ENCODE measurements around the gene SPOCK1. TPM values are rescaled to one million over a fixed set of nuclear protein-coding genes. Genes with fewer than 3 reads are reported as not detected.

The SPOCK1 gene
- total RNA-seq, 1 experiment from 2014 or later, result 10.9 TPM

GRCh38 chr5:137148655-137149054 lies 350.5 kb downstream of the SPOCK1 start:
- Histone ChIP-seq H4K5ac (ENCODE audit: insufficient read length, low read depth, low read length) (no peak overlapping the region), H2AK5ac (ENCODE audit: insufficient read length, low read length) (no peak overlapping the region), H3K14ac (ENCODE audit: insufficient read depth, low read length) (no peak overlapping the region), H3K27ac (ENCODE audit: insufficient read length, low read depth, low read length) (no peak overlapping the region), H2AFZ (ENCODE audit: low read length) (no peak overlapping the region), H3K18ac (ENCODE audit: insufficient read length, low read depth, low read length) (no peak overlapping the region), H3K27me3 (ENCODE audit: insufficient read depth, low read length) (no peaks in the 10 kb centered on the region), H3K79me2 (ENCODE audit: insufficient read depth, low read length) (no peaks in the 10 kb centered on the region), H3K9ac (ENCODE audit: extremely low read depth, insufficient read length, low read length) (no peak overlapping the region), H2BK15ac (ENCODE audit: low read depth, low read length) (no peak overlapping the region), H4K8ac (replicated peaks; ENCODE audit: insufficient read length, low read depth, low read length) (no peak overlapping the region), H2BK12ac (ENCODE audit: insufficient read length, low read depth, low read length) (no peak overlapping the region), H4K91ac (ENCODE audit: insufficient read length, low read depth, low read length) (no peak overlapping the region), H2BK20ac (ENCODE audit: low read depth, low read length, poor library complexity, severe bottlenecking) (no peak overlapping the region), H3K4ac (ENCODE audit: low read depth, low read length) (no peak overlapping the region), H2BK5ac (ENCODE audit: insufficient read length, low read length) (no peak overlapping the region), H3T11ph (ENCODE audit: low read length) (no peak overlapping the region), H3K79me1 (ENCODE audit: insufficient read depth, low read depth, low read length, poor library complexity, severe bottlenecking) (no peaks in the 10 kb centered on the region), H4K20me1 (ENCODE audit: control insufficient read depth, insufficient read depth, insufficient read length) (no peaks in the 10 kb centered on the region), H3K9me3 (ENCODE audit: control insufficient read depth, low read depth, low read length) (no peaks in the 10 kb centered on the region), H3K23me2 (ENCODE audit: insufficient read length, low read depth, low read length, poor library complexity, severe bottlenecking) (no peaks in the 10 kb centered on the region), H3K23ac (ENCODE audit: insufficient read length, low read depth, low read length) (no peak overlapping the region), H3K4me2 (ENCODE audit: insufficient read depth, insufficient read length, low read length) (no peak overlapping the region), H2BK120ac (ENCODE audit: low read depth, low read length, poor library complexity, severe bottlenecking) (no peak overlapping the region), H3K4me1 (ENCODE audit: insufficient read depth, low read length) (peaks cover 4% of the 10 kb centered on the region; the same call in 1 of the 2 replicates), H3K56ac (ENCODE audit: insufficient read length, low read depth, low read length) (no peak overlapping the region)
- H3K36me3 Mint-ChIP-seq (ENCODE audit: insufficient read depth in 1 of 3, low read depth in 3 of 3), result no peaks in the 10 kb centered on the region
- DNase-seq, result no peak
- peaks cover 27 to 29% of the 10 kb centered on the region in 2 experiments for H3K4me1 Mint-ChIP-seq
- peaks cover under 1% of the 10 kb centered on the region; the same call in 1 of the 2 replicates for H3K27me3 Mint-ChIP-seq (ENCODE audit: low read depth)
- WGBS (ENCODE audit: extremely low coverage, insufficient read length, low lambda C conversion rate), result no CpG with 5 or more reads among the region's 2 CpGs
- TF ChIP-seq CTCF (conservative IDR thresholded peaks at IDR 0.05), result no peak
- H3K27ac Mint-ChIP-seq, result no peak overlapping the region
- no peak overlapping the region for H3K4me3 Mint-ChIP-seq
- H3K9me3 Mint-ChIP-seq, result no peaks in the 10 kb centered on the region; a peak in 1 of 5 replicates

Data from H9 (cell line).